Tibial artery (tissue), 4 donors: ENCODE measurements around the gene XPO6.

Source experiments
- DNase-seq, 2 donors: peaks; one replicate each; pipeline ENCODE4 v3.0.0-alpha.2; 2019
- H3K27ac ChIP-seq, 2 donors: fragments of 200-600 bp; sonication (generic) in 1 of 2; 1 replicate in 1 of 2; 2 replicates in 1 of 2; pipeline ENCODE4 v1.5.1; 2018 to 2019; ENCODE audit warnings: mild to moderate bottlenecking in 1 of 2
- H3K27me3 ChIP-seq, 2 donors: fragments of 200-600 bp; sonication (generic) in 1 of 2; one replicate each; pipeline versions ENCODE4 v1.5.1 to v1.6.0; 2016 to 2019
- H3K36me3 ChIP-seq, 3 donors: fragments of 200-600 bp; sonication (generic) in 2 of 3; one replicate each; pipeline ENCODE4 v1.5.1; 2016 to 2019; ENCODE audit warnings: mild to moderate bottlenecking in 2 of 3
- H3K4me1 ChIP-seq, 4 donors: fragments of 200-600 bp; sonication (generic) in 2 of 4; 1 replicate in 3 of 4; 2 replicates in 1 of 4; pipeline ENCODE4 v1.5.1; 2016 to 2019
- H3K4me3 ChIP-seq, 2 donors: fragments of 200-600 bp; sonication (generic) in 1 of 2; 1 replicate in 1 of 2; 2 replicates in 1 of 2; pipeline ENCODE4 v1.5.1; 2018 to 2019; ENCODE audit warnings: mild to moderate bottlenecking in 2 of 2
- H3K9me3 ChIP-seq, 3 donors: fragments of 200-600 bp; sonication (generic) in 1 of 3; one replicate each; pipeline ENCODE4 v1.5.1; 2016 to 2019
- CTCF ChIP-seq, 2 experiments: fragments of 200-600 bp in 1 of 2; fragments of 450-650 bp in 1 of 2; IDR thresholded peaks; one replicate each; pipeline ENCODE4 v1.5.1; 2017 to 2019; ENCODE audit warnings: antibody characterized with exemption in 2 of 2, mild to moderate bottlenecking in 1 of 2, moderate library complexity in 1 of 2
- intact Hi-C: fragments of 100-400 bp; cut with DNase I; formaldehyde crosslinking; loops from one replicate; pipeline ENCODE4 v1.15.0; 2023; ENCODE audit warnings: low total_unique reads

The XPO6 gene

GRCh38 chr16:28145796-28146195, 66.0 kb downstream of the XPO6 start:
- no peaks in the 10 kb centered on the region for H3K27me3 ChIP-seq
- H3K4me1 ChIP-seq, result no peaks in the 10 kb centered on the region
- intact Hi-C loops, result no loop called here
- H3K36me3 ChIP-seq, result peaks cover 47 to 85% (median 70%) of the 10 kb centered on the region in 3 donors
- H3K4me3 ChIP-seq, result no peak overlapping the region
- TF ChIP-seq CTCF (IDR thresholded peaks at IDR 0.05), result no peak
- DNase-seq, result no peak
- no peak overlapping the region for H3K27ac ChIP-seq
- no peaks in the 10 kb centered on the region for H3K9me3 ChIP-seq

- Histone ChIP-seq H3K4me3 (no peak overlapping the region), H3K27me3 (no peaks in the 10 kb centered on the region), H3K36me3 (peaks cover 21 to 57% (median 30%) of the 10 kb centered on the region in 3 donors), H3K27ac (no peak overlapping the region), H3K4me1 (no peaks in the 10 kb centered on the region), H3K9me3 (no peaks in the 10 kb centered on the region)
- DNase-seq, result no peak
- intact Hi-C loops, result no loop called here
- TF ChIP-seq CTCF (IDR thresholded peaks at IDR 0.05), result no peak
Observed at GRCh38 chr16:28140788-28141618, 70.8 kb downstream of the XPO6 start.

GRCh38 chr16:28139530-28139929, 72.2 kb downstream of the XPO6 start:
- no peak for TF ChIP-seq CTCF (IDR thresholded peaks at IDR 0.05)
- peaks cover 15 to 57% (median 25%) of the 10 kb centered on the region in 3 donors for H3K36me3 ChIP-seq
- H3K27ac ChIP-seq, result no peak overlapping the region
- DNase-seq, result no peak
- H3K4me3 ChIP-seq, result no peak overlapping the region
- no peaks in the 10 kb centered on the region for H3K9me3 ChIP-seq
- no peaks in the 10 kb centered on the region for H3K4me1 ChIP-seq
- intact Hi-C loops, result no loop called here
- H3K27me3 ChIP-seq, result no peaks in the 10 kb centered on the region

GRCh38 chr16:28136751-28137434, 74.9 kb downstream of the XPO6 start:
- H3K36me3 ChIP-seq, result peaks cover 34 to 62% (median 38%) of the 10 kb centered on the region in 3 donors

GRCh38 chr16:28133666-28134065, 78.1 kb downstream of the XPO6 start:
- Histone ChIP-seq H3K27me3 (no peaks in the 10 kb centered on the region), H3K36me3 (peaks cover 32 to 71% (median 49%) of the 10 kb centered on the region in 3 donors), H3K4me3 (no peak overlapping the region), H3K4me1 (peaks cover 0 to 25% (median 4%) of the 10 kb centered on the region in 4 donors), H3K9me3 (no peaks in the 10 kb centered on the region), H3K27ac (no peak overlapping the region)
- DNase-seq, result no peak
- intact Hi-C loops, result no loop called here
- no peak for TF ChIP-seq CTCF (IDR thresholded peaks at IDR 0.05)

More at GRCh38 chr16:28136751-28137434, 74.9 kb downstream of the XPO6 start:
- no peak for DNase-seq
- Histone ChIP-seq H3K27me3 (no peaks in the 10 kb centered on the region), H3K4me3 (no peak overlapping the region), H3K4me1 (peaks cover 0 to 2% (median 0%) of the 10 kb centered on the region in 4 donors), H3K9me3 (no peaks in the 10 kb centered on the region), H3K27ac (no peak overlapping the region)
- no peak for TF ChIP-seq CTCF (IDR thresholded peaks at IDR 0.05)
- intact Hi-C loops, result no loop called here
